Fibroblast of skin of left biceps (primary cell): ENCODE data around the gene HACD2.
"Not testable (repeated sequence)": the region's sequence is repeated elsewhere in the genome, so short reads cannot be mapped to it uniquely, and the experiment has no call there.

Experiments used
- DNase-seq, 2 experiments: peaks; one replicate each; pipeline ENCODE4 v3.0.0-alpha.2; 2013; ENCODE audit warnings: low read depth in 2 of 2

HACD2 gene

GRCh38 chr3:123611674-123612073 is 26.8 kb upstream of the HACD2 start:
- not testable (repeated sequence) for DNase-seq

DNA sequence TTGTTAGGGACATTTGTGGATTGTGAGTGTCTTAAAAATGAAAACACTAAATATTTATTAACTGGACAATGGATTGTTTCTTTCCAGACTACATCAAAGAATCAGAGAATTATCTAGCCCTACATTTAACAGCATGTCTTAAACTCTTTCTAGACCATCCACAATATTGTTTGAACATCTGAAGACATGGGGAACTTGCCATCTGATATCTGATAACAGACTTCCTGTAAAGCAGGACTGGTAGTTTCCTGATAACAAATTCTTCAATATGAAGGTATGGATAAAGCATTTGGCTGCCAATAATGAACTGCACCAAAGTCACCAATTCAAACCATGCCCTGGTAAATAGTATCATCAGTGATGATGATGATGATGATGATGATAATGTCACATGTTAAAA is 26.2 kb upstream of the HACD2 start:
- no peak for DNase-seq

DNA sequence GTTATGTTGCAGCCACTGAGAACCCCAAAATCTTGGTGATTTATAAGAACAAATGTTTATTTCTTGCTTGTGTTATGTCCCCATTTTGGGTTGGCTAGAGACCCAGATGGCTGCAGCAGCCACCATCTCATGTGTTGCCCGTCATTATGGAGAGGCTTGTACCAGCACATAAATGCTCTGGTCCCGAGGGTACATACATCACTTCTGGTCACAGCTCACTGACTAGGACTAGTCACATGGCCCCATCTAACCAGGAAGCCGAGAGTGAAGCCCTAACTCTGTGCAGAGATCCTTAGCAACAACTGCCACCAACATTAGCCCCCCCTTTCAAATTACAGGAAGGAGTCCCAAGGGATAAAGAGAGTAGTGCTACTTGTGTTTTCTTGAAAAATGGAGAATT is 25.5 kb upstream of the HACD2 start:
- no peak for DNase-seq

GRCh38 chr3:123609063-123609462 is 24.2 kb upstream of the HACD2 start:
- no peak for DNase-seq

DNA sequence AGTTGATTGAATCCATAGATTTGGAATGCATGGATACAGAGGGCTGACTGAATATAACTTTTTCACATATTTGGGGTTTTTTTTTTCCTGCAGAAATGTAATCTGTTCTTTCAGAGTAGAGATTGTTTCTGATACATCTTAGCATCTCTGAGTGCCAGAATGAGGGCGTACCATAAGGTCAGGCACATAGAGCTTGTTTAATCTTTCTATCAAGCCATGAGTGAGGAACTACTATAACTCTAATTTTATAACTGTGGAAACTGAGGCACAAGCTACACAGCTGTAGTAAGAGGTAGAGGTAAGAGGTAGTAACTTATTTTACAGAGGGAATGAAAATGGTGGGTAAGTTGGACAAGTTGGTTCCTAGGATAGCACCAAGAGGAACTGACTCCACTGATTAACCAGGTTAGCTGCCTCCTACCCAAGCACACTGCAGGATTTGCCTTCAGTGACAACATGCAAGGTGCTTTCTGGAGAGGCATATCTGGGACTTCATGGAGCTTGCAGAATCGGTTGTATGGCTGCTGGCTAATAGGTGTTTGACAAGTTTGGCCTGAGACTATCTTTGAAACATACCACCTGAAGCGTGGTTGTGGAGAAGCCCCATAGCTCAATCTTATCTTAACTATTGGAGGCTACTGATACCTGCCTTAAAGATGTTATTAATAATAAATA is 23.5 kb upstream of the HACD2 start:
- no peak for DNase-seq

GRCh38 chr3:123606527-123606926 is 21.7 kb upstream of the HACD2 start:
- no peak for DNase-seq

- no peak for DNase-seq
Observed at GRCh38 chr3:123605789-123606234, 21.0 kb upstream of the HACD2 start.

GRCh38 chr3:123603153-123603552 is 18.3 kb upstream of the HACD2 start:
- not testable (repeated sequence) for DNase-seq

DNA sequence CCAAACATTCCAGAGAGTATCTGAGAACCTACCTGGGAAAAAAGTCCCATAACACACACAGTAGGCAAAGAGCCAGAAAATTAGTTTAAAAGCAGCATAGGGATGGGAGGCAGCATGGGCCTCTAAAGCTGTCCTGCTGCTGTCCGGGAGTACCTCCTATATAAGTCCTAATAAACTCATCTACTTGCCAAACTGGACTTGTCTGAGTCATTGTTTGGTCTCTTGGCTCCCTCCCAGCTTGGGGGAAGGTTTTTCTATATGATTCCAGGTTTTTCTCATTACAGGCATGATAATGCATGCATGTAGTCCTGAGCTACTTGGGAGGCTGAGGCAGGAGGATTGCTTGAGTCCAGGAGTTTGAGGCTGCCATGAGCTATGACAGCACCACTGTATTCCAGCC is 17.5 kb upstream of the HACD2 start:
- DNase-seq: peak; percentile 82 to 83

DNA sequence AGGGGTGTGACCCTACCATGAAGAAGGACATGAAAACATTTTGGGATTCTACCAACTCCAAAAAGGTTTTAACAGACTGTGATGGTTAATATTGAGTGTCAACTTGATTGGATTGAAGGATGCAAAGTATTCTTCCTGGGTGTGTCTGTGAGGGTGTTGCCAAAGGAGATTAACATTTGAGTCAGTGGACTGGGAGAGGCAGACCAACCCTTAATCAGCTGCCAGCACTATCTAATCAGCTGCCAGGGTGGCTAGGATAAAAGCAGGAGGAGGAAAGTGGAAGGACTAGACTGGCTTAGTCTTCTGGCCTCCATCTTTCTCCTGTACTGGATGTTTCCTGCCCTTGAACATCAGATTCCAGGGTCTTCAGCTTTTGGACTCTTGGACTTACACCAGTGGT is 16.0 kb upstream of the HACD2 start:
- not testable (repeated sequence) for DNase-seq

- no peak for DNase-seq
Observed at GRCh38 chr3:123597561-123597960, 12.7 kb upstream of the HACD2 start.

DNA sequence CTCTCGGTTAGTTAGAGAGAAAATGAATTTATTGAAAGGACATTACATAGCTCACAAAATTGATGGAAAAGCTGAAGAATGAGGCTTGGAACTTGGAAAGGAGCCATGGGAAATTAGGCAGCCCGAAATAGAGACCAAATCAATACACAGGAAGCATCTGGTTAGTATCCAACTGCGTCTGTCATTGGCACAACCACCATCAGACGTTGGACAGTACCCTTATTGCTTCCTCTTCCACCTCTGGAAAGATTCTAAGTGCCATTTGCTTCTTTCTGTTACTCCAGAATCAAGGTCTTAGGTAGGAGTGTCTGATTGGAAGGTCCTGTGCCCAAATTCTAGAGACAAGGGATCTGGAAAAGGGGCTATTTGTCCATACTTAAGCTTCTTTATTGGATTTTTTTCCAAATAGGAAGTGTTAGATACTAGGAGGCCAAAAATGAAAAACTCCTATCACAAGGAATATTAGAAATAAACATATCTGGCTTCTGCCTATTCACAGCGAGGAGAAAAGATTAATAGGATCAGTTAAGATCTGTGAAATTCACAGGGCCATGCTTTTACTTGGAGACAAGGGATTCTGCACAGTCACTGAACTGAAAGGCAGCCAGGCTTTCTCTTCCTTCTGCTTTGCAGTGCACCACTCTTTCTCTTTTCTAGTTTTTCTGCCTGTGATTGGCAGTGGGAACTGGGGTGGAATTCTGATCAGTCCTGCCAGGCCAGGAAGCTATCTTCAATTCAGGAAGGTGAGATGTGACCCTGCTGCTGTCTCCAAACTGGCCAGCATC is 10.7 kb upstream of the HACD2 start:
- DNase-seq: no peak

DNA sequence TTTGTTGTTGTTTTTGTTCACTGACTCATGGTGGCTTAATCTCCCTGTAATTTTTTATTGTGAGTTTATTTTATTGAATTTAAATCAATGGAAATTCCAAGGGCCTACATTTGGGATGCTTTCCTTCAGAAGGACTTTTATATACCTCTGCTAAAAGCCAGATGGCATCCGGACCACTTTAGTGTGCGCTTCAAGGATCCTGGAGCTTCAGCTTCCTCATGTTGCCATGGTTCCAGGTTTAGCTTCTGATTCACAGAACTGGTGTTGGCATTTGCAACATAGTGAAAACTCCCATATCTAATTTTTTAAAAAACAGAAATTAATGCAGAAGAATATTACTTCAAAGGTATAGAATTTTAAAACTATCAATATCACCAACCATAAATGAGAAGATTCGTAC is 8.5 kb upstream of the HACD2 start:
- DNase-seq: no peak

DNA sequence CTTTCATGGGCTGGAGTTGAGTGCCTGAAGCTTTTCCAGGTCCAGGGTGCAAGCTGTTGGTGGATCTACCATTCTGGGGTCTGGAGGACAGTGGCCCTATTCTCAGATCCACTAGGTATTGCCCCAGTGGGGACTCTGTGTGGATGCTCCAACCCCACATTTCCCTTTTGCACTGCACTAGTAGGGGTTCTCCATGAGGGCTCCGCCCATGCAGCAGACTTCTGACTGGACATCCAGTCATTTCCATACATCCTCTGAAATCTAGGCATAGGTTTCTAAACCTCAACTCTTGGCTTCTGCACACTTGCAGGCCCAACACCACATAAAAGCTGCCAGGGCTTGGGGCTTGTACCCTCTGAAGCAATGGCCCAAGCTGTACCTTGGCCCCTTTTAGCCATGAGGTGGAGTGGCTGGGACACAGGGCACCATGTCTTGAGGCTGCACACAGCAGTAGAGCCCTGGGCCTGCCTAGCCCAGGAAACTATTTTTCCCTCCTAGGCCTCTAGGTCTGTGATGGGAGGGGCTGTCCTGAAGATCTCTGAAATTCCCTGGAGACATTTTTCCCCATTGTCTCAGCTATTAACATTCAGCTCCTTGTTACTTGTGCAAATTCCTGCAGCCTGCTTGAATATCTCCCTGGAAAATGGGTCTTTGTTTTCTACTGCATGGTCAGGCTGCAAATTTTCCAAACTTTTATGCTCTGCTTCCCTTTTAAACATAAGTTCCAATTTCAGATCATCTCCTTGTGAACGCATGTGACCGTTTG is 6.0 kb upstream of the HACD2 start:
- no peak for DNase-seq

DNA sequence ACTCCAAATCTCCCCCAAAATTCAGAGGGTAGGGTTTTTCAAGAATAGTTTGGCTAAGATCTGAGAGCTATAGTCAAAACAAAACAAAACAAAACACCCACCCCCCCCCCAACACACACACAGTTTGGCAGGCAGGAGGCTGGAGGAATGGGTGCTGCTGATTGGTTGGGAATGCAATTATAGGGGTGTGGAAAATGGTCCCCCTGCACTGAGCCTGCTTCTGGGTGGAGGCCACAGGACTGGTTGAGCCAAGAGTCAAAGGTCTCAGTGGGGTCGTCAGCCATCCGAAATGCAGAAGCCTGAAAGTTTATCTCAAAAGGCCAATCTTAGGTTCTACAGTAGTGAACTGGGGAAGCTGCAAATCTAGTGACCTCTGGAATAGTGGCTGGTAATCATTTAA is 2.5 kb upstream of the HACD2 start:
- DNase-seq: no peak

- no peak for DNase-seq
Observed at GRCh38 chr3:123586968-123587367, 2.1 kb upstream of the HACD2 start.

GRCh38 chr3:123586131-123586530 is 1.3 kb upstream of the HACD2 start:
- DNase-seq: peak in 1 of 2 experiments; percentile 8

GRCh38 chr3:123584284-123584987 is 417 bp downstream of the HACD2 start:
- DNase-seq: no peak

- DNase-seq: no peak
Observed at GRCh38 chr3:123583561-123583960, 1.3 kb downstream of the HACD2 start.

- DNase-seq: no peak
Observed at GRCh38 chr3:123582315-123582714, 2.5 kb downstream of the HACD2 start.

- no peak for DNase-seq
Observed at GRCh38 chr3:123576122-123576521, 8.7 kb downstream of the HACD2 start.

- DNase-seq: no peak
Observed at GRCh38 chr3:123571973-123572365, 12.9 kb downstream of the HACD2 start.
